ENCODE measurements around the gene TRAPPC5.

- no peak for TF ChIP-seq CTCF (IDR thresholded peaks at IDR 0.05; ENCODE audit: low read depth, low read length)
- TF ChIP-seq POLR2A (IDR thresholded peaks at IDR 0.05; ENCODE audit: extremely low read depth, insufficient read length) = no peak
Measured at GRCh38 chr19:7709932-7710460, 29.4 kb downstream of the TRAPPC5 start.
